22Rv1 (cell line): ENCODE results near the gene ACTMAP.

Experiments used
- ZFX ChIP-seq: fragments of 450-650 bp; IDR thresholded peaks from 2 replicates; pipeline ENCODE4 v1.6.1; 2017; ENCODE audit warnings: antibody characterized with exemption, borderline replicate concordance
- TF ChIP-seq, protein P1 (sequence below): fragments of 450-650 bp; IDR thresholded peaks from 2 replicates; pipeline ENCODE4 v1.5.1; 2017; ENCODE audit warnings: mild to moderate bottlenecking

DNA sequence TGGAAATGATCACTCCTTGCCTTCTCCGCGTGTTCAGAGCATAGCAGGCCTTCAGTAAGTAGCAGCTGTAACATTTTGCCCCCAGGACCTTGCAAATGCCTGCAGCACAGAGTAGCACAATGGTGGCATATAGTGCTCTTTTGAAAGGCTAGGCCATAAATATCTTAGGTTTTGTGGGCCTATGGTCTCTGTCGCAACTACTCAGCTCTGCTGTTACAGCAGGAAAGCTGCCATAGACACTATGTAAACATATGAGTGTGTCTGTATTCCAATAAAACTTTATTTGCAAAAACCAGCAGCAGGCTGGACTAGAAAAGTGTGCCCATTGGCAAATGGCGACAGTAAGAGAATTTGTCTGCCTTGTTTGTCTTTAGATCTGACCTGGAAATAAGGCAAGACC lies 24.0 kb downstream of the ACTMAP start:
- TF ChIP-seq, protein P1, sequence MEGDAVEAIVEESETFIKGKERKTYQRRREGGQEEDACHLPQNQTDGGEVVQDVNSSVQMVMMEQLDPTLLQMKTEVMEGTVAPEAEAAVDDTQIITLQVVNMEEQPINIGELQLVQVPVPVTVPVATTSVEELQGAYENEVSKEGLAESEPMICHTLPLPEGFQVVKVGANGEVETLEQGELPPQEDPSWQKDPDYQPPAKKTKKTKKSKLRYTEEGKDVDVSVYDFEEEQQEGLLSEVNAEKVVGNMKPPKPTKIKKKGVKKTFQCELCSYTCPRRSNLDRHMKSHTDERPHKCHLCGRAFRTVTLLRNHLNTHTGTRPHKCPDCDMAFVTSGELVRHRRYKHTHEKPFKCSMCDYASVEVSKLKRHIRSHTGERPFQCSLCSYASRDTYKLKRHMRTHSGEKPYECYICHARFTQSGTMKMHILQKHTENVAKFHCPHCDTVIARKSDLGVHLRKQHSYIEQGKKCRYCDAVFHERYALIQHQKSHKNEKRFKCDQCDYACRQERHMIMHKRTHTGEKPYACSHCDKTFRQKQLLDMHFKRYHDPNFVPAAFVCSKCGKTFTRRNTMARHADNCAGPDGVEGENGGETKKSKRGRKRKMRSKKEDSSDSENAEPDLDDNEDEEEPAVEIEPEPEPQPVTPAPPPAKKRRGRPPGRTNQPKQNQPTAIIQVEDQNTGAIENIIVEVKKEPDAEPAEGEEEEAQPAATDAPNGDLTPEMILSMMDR: no peak
- no peak for TF ChIP-seq ZFX
